ENCODE results near the gene SDK1.

Gene SDK1

DNA sequence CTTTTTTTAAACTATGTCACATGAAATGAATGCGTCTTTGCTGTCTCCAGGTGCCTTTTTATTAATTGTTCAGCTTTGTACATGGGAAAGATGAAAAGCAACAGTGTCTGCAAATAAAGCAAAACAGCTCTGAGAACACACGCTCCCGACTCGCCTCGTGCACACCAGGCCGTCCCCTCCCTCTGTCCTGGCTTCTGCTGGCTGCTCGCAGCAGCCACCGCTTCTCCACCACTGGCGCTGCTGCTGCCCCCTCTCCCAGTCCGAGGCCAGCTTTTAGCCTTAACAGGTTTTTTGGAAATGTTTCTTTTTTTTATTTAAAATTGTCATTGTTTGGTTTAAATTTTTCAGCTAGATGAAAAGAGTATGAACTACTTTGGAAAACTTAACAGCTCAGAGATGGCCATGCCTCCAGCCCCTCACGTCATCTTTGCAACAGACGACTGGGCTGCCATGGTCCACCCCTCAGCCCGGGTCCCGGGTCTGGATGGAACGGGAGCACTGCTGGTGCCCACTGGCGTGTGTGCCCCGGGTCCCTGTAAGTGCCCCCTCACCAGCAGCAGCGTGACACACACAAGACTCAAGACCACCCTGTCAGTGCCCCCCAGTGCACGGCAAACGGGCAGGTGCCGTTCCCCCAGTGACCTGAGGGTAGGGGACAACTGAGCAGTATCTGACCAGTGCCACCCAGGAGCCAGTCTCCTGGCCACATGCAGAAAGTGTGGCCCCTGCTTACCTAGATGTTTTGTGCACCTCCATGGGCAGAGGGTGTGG, 965.4 kb downstream of the SDK1 start:
- ATAC-seq (ENCODE audit: low read depth) = no peak
- TF ChIP-seq, protein P1, sequence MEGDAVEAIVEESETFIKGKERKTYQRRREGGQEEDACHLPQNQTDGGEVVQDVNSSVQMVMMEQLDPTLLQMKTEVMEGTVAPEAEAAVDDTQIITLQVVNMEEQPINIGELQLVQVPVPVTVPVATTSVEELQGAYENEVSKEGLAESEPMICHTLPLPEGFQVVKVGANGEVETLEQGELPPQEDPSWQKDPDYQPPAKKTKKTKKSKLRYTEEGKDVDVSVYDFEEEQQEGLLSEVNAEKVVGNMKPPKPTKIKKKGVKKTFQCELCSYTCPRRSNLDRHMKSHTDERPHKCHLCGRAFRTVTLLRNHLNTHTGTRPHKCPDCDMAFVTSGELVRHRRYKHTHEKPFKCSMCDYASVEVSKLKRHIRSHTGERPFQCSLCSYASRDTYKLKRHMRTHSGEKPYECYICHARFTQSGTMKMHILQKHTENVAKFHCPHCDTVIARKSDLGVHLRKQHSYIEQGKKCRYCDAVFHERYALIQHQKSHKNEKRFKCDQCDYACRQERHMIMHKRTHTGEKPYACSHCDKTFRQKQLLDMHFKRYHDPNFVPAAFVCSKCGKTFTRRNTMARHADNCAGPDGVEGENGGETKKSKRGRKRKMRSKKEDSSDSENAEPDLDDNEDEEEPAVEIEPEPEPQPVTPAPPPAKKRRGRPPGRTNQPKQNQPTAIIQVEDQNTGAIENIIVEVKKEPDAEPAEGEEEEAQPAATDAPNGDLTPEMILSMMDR (IDR thresholded peaks at IDR 0.05; ENCODE audit: poor library complexity, severe bottlenecking) = no peak

DNA sequence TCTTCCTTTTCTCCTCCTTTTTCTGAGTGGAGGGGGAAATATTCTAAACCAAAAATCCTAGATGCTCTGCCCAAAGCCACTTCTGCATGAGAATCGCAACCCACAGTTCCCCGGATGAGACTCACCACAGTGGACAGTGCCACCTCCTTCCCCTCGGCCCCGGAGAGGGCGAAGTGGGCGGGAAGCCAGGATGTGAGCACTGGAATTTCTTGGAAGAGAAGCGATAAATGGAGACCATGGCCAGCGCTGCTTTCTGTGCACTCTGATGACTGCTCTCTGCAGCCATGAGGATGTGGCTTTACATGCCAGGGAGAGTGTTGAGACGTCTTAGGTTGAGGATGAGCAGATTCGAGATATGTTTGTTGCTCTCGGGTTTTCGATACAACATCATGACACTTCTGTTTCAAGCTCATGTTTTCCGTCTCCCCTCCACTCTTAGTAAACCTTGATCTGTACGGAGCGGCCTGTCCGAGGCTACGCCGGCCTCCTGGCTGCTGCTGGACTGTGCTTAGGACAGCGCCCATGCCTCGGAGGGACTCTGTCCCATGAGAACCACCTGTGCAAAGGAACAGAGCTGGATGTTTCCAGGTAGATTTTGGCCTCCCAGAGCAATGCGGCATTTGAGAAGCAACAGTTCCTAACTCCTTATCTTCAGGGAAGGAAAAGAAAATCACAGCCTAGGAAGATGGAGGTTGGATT, 966.4 kb downstream of the SDK1 start:
- ATAC-seq (ENCODE audit: low read depth) = 0 out of 3 replicates have a peak, but pooled peaks have one; percentile 17
- Histone ChIP-seq H3K27ac (ENCODE audit: poor library complexity, severe bottlenecking) (no peak overlapping the region), H3K4me3 (ENCODE audit: severe bottlenecking) (no peak overlapping the region), H3K36me3 (ENCODE audit: low read depth) (no peaks in the 10 kb centered on the region), H3K4me1 (ENCODE audit: insufficient read depth, poor library complexity, severe bottlenecking) (no peaks in the 10 kb centered on the region), H3K9me3 (ENCODE audit: severe bottlenecking) (no peaks in the 10 kb centered on the region), H3K27me3 (ENCODE audit: insufficient read depth, poor library complexity, severe bottlenecking) (no peaks in the 10 kb centered on the region)
- no peak for DNase-seq (ENCODE audit: low spot score)
- TF ChIP-seq, protein P1 (IDR thresholded peaks at IDR 0.05; ENCODE audit: poor library complexity, severe bottlenecking) = no peak

More for the DNA sequence above, 965.4 kb downstream of the SDK1 start:
- DNase-seq (ENCODE audit: low spot score) = no peak
- Histone ChIP-seq H3K9me3 (ENCODE audit: severe bottlenecking) (no peaks in the 10 kb centered on the region), H3K27me3 (ENCODE audit: insufficient read depth, poor library complexity, severe bottlenecking) (no peaks in the 10 kb centered on the region), H3K4me3 (ENCODE audit: severe bottlenecking) (no peak overlapping the region), H3K4me1 (ENCODE audit: insufficient read depth, poor library complexity, severe bottlenecking) (no peaks in the 10 kb centered on the region), H3K27ac (ENCODE audit: poor library complexity, severe bottlenecking) (no peak overlapping the region), H3K36me3 (ENCODE audit: low read depth) (no peaks in the 10 kb centered on the region)

DNA sequence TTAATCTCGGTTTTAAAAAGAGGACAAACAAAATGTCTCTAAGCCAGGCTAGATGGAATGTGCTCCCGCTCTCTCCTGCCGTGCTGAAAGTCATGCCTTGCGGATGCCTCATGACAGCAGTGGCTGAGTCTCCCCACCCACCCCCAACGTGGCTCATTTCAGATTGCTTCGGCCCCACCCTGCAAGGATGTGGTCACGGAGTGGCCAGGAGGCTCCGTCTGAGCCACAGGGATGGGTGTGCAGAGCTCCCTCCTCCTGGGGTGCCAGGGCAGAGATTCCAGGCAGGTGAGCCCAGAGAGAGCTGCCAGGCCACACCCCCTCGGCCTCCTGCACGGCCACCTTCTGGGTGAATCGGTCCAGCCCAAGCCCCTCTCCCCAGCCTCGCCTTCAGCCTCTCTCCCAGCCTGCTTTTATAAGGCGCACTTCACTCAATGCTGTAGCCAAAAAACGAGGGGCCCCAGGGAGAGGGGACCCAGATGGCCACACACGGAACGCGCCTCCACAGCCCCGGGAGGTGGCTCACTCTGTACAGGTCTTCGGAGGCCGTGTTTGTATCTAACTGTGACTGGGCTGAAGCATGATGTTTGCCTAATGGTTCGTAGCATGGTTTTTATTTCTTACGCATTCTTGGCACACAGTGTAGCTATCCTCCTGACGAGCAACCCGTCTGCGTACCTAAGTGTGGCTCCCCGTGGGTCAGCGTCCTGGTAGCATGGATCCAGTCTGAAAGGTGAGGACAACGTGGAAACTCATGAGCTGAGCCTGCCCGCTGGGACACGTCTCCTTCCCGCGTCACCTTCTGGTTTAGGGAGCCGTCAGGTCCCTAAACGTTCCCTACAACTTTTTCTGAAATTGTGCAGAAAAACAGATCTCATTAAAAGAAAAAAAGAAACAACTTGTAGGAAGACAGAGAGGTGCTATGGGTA, 967.3 kb downstream of the SDK1 start:
- Histone ChIP-seq H3K36me3 (ENCODE audit: low read depth) (no peaks in the 10 kb centered on the region), H3K27ac (ENCODE audit: poor library complexity, severe bottlenecking) (no peak overlapping the region), H3K9me3 (ENCODE audit: severe bottlenecking) (no peaks in the 10 kb centered on the region), H3K27me3 (ENCODE audit: insufficient read depth, poor library complexity, severe bottlenecking) (no peaks in the 10 kb centered on the region), H3K4me3 (ENCODE audit: severe bottlenecking) (no peak overlapping the region), H3K4me1 (ENCODE audit: insufficient read depth, poor library complexity, severe bottlenecking) (no peaks in the 10 kb centered on the region)
- ATAC-seq (ENCODE audit: low read depth) (peak; percentile 53), DNase-seq (ENCODE audit: low spot score) (no peak)
- TF ChIP-seq, protein P1 (IDR thresholded peaks at IDR 0.05; ENCODE audit: poor library complexity, severe bottlenecking) = no peak

DNA sequence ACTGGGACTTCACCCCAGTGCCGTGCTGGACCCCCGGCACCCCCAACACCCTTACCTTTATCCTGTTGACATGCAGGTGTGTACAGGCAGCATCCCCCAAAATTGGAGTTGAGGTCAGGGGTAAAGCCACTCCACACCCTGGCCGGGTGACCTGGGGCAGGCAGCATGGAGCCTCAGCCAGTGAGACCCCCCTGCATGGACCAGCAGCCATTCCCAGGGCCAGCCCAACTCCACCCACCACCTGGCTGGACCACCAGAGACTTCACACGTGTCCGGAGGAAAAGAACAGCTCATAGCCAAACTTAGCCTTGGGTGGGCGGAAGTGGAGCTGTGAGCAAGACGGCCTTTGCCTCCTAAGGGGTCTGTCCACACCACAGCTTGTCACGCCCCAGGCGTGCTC, 968.0 kb downstream of the SDK1 start:
- no peak for ATAC-seq (ENCODE audit: low read depth)
- Histone ChIP-seq H3K27me3 (ENCODE audit: insufficient read depth, poor library complexity, severe bottlenecking) (no peaks in the 10 kb centered on the region), H3K4me3 (ENCODE audit: severe bottlenecking) (no peak overlapping the region), H3K9me3 (ENCODE audit: severe bottlenecking) (no peaks in the 10 kb centered on the region), H3K27ac (ENCODE audit: poor library complexity, severe bottlenecking) (no peak overlapping the region), H3K36me3 (ENCODE audit: low read depth) (no peaks in the 10 kb centered on the region), H3K4me1 (ENCODE audit: insufficient read depth, poor library complexity, severe bottlenecking) (no peaks in the 10 kb centered on the region)
- no peak for DNase-seq (ENCODE audit: low spot score)
- TF ChIP-seq, protein P1 (IDR thresholded peaks at IDR 0.05; ENCODE audit: poor library complexity, severe bottlenecking) = no peak

Data from RWPE2 (cell line).